ENCODE measurements around the gene ADGRL3.

The ADGRL3 gene

GRCh38 chr4:61442936-61443335 lies 242.8 kb downstream of the ADGRL3 start:
- Histone ChIP-seq H3K9me2 (replicated peaks; ENCODE audit: insufficient read depth, low read length) (no peaks in the 10 kb centered on the region), H3K36me3 (ENCODE audit: low read length) (no peaks in the 10 kb centered on the region), H3K4me2 (ENCODE audit: low read depth, low read length, poor library complexity, severe bottlenecking) (no peak overlapping the region), H4K20me1 (ENCODE audit: low read depth, low read length) (no peaks in the 10 kb centered on the region), H3K27ac (ENCODE audit: low read depth, low read length) (no peak overlapping the region), H3K9ac (ENCODE audit: low read length) (no peak overlapping the region), H3F3A (ENCODE audit: insufficient read depth) (no peaks in the 10 kb centered on the region), H2AFZ (ENCODE audit: low read depth, low read length, severe bottlenecking) (peak overlapping the region; percentile 54), H3K4me3 (ENCODE audit: insufficient read depth, low read length, poor library complexity, severe bottlenecking) (no peak overlapping the region), H3K27me3 (ENCODE audit: low read length) (no peaks in the 10 kb centered on the region), H3K9me3 (ENCODE audit: insufficient read depth, low read length) (no peaks in the 10 kb centered on the region), H3K79me2 (ENCODE audit: insufficient read depth, low read length) (no peaks in the 10 kb centered on the region)
- TF ChIP-seq CTCF (IDR thresholded peaks at IDR 0.05; ENCODE audit: insufficient read depth, low read length, poor library complexity, severe bottlenecking) (no peak), EZH2phosphoT487 (conservative IDR thresholded peaks at IDR 0.05; ENCODE audit: low read length) (no peak)

GRCh38 chr4:61443813-61444510 lies 243.8 kb downstream of the ADGRL3 start:
- no peak overlapping the region for H3K4me3 ChIP-seq (ENCODE audit: insufficient read depth, low read length, poor library complexity, severe bottlenecking)
- no peak overlapping the region for H3K9ac ChIP-seq (ENCODE audit: low read length)
- H2AFZ ChIP-seq (ENCODE audit: low read depth, low read length, severe bottlenecking), result peak overlapping the region; percentile 54
- H3K9me3 ChIP-seq (ENCODE audit: insufficient read depth, low read length), result no peaks in the 10 kb centered on the region
- no peaks in the 10 kb centered on the region for H3K79me2 ChIP-seq (ENCODE audit: insufficient read depth, low read length)
- H3K36me3 ChIP-seq (ENCODE audit: low read length), result no peaks in the 10 kb centered on the region
- H3K4me2 ChIP-seq (ENCODE audit: low read depth, low read length, poor library complexity, severe bottlenecking), result no peak overlapping the region
- TF ChIP-seq EZH2phosphoT487 (conservative IDR thresholded peaks at IDR 0.05; ENCODE audit: low read length) (no peak), CTCF (IDR thresholded peaks at IDR 0.05; ENCODE audit: insufficient read depth, low read length, poor library complexity, severe bottlenecking) (no peak)
- H3F3A ChIP-seq (ENCODE audit: insufficient read depth), result no peaks in the 10 kb centered on the region
- no peaks in the 10 kb centered on the region for H3K27me3 ChIP-seq (ENCODE audit: low read length)
- H3K9me2 ChIP-seq (replicated peaks; ENCODE audit: insufficient read depth, low read length), result no peaks in the 10 kb centered on the region
- H3K27ac ChIP-seq (ENCODE audit: low read depth, low read length), result no peak overlapping the region
- no peaks in the 10 kb centered on the region for H4K20me1 ChIP-seq (ENCODE audit: low read depth, low read length)

- Histone ChIP-seq H3K27ac (ENCODE audit: low read depth, low read length) (no peak overlapping the region), H3K4me2 (ENCODE audit: low read depth, low read length, poor library complexity, severe bottlenecking) (no peak overlapping the region), H4K20me1 (ENCODE audit: low read depth, low read length) (no peaks in the 10 kb centered on the region), H3K9me2 (replicated peaks; ENCODE audit: insufficient read depth, low read length) (no peaks in the 10 kb centered on the region), H3F3A (ENCODE audit: insufficient read depth) (no peaks in the 10 kb centered on the region), H3K9me3 (ENCODE audit: insufficient read depth, low read length) (no peaks in the 10 kb centered on the region), H3K36me3 (ENCODE audit: low read length) (no peaks in the 10 kb centered on the region), H3K27me3 (ENCODE audit: low read length) (no peaks in the 10 kb centered on the region), H3K9ac (ENCODE audit: low read length) (no peak overlapping the region), H3K79me2 (ENCODE audit: insufficient read depth, low read length) (no peaks in the 10 kb centered on the region), H3K4me3 (ENCODE audit: insufficient read depth, low read length, poor library complexity, severe bottlenecking) (no peak overlapping the region), H2AFZ (ENCODE audit: low read depth, low read length, severe bottlenecking) (no peak overlapping the region)
- no peak for TF ChIP-seq CTCF (IDR thresholded peaks at IDR 0.05; ENCODE audit: insufficient read depth, low read length, poor library complexity, severe bottlenecking)
- no peak for TF ChIP-seq EZH2phosphoT487 (conservative IDR thresholded peaks at IDR 0.05; ENCODE audit: low read length)
Observed at GRCh38 chr4:61445374-61446063, 245.4 kb downstream of the ADGRL3 start.
